ENCODE results near the gene CBX4. TPM values are rescaled to one million over a fixed set of nuclear protein-coding genes. Genes with fewer than 3 reads are reported as not detected.

Gene CBX4
- total and polyA plus RNA-seq, 2 of the 13 experiments (the other 11 are each of a cell fraction or from before 2014, with no cell fraction given): 25.8 to 50.8 TPM

- peak; percentile 28; the same call in 1 of the 2 replicates for TF ChIP-seq ZMYM4 (CRISPR knock-in tag; IDR thresholded peaks at IDR 0.05)
- no peak for TF ChIP-seq ZNF17 (CRISPR knock-in tag; IDR thresholded peaks at IDR 0.05)
- no peak for TF ChIP-seq MAFF (IDR thresholded peaks at IDR 0.05; ENCODE audit: low read depth, low read length)
- TF ChIP-seq CCDC6 (CRISPR knock-in tag; IDR thresholded peaks at IDR 0.05): no peak
- TF ChIP-seq SRY (CRISPR knock-in tag; IDR thresholded peaks at IDR 0.05): no peak
- TF ChIP-seq NRL (CRISPR knock-in tag; IDR thresholded peaks at IDR 0.05; ENCODE audit: borderline replicate concordance): 0 out of 2 replicates have a peak, but pooled peaks have one; percentile 13
- TF ChIP-seq ZNF609 (CRISPR knock-in tag; IDR thresholded peaks at IDR 0.05; ENCODE audit: borderline replicate concordance): no peak
- no peak for TF ChIP-seq ZNF770 (CRISPR knock-in tag; IDR thresholded peaks at IDR 0.05)
- TF ChIP-seq ZFAT (CRISPR knock-in tag; conservative IDR thresholded peaks at IDR 0.05): no peak
- peak; percentile 92 for TF ChIP-seq ZNF446 (CRISPR knock-in tag; IDR thresholded peaks at IDR 0.05)
- TF ChIP-seq SMAD3 (CRISPR knock-in tag; IDR thresholded peaks at IDR 0.05): no peak
- TF ChIP-seq TBX3 (IDR thresholded peaks at IDR 0.05; ENCODE audit: borderline replicate concordance): no peak
- peak; percentile 14; the same call in 1 of the 2 replicates for TF ChIP-seq ZNF768 (CRISPR knock-in tag; IDR thresholded peaks at IDR 0.05)
- TF ChIP-seq ZFP91 (CRISPR knock-in tag; IDR thresholded peaks at IDR 0.05; ENCODE audit: borderline replicate concordance): peak; percentile 72; the same call in 1 of the 2 replicates
- TF ChIP-seq KLF13 (CRISPR knock-in tag; IDR thresholded peaks at IDR 0.05): no peak
- no peak for TF ChIP-seq ZNF597 (CRISPR knock-in tag; IDR thresholded peaks at IDR 0.05)
- TF ChIP-seq KLF16 (CRISPR knock-in tag; IDR thresholded peaks at IDR 0.05): no peak
- no peak for TF ChIP-seq BATF2 (CRISPR knock-in tag; IDR thresholded peaks at IDR 0.05)
Measured at GRCh38 chr17:79789943-79790804, 49.1 kb downstream of the CBX4 start (continued).
